ENCODE results near the gene C17orf113.

DNA sequence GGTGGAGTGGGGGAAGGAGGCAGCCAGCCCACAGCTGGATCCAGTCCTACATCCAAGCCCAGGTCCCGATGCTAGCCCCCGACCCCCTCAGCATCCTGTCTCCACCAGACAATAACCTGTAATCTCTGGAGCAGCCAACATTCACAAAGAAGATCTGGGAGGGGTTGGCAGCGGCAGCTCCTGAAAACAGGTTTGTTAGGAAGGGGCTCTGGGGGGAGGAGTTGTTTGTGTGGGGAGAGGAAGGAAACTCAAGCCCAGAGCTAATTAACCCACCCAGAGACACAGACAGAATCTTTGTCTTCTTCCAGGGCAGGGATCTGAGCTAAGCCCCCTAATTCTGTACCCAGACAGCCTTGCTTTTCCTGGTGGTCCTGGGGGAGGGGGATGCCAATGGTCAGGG lies 4.6 kb upstream of the C17orf113 start:
- TF ChIP-seq, protein P1, sequence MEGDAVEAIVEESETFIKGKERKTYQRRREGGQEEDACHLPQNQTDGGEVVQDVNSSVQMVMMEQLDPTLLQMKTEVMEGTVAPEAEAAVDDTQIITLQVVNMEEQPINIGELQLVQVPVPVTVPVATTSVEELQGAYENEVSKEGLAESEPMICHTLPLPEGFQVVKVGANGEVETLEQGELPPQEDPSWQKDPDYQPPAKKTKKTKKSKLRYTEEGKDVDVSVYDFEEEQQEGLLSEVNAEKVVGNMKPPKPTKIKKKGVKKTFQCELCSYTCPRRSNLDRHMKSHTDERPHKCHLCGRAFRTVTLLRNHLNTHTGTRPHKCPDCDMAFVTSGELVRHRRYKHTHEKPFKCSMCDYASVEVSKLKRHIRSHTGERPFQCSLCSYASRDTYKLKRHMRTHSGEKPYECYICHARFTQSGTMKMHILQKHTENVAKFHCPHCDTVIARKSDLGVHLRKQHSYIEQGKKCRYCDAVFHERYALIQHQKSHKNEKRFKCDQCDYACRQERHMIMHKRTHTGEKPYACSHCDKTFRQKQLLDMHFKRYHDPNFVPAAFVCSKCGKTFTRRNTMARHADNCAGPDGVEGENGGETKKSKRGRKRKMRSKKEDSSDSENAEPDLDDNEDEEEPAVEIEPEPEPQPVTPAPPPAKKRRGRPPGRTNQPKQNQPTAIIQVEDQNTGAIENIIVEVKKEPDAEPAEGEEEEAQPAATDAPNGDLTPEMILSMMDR (IDR thresholded peaks at IDR 0.05; ENCODE audit: low read depth, low read length, missing input control), result no peak
- TF ChIP-seq YY1 (IDR thresholded peaks at IDR 0.05) (no peak), SP1 (IDR thresholded peaks at IDR 0.05) (no peak), GABPA (IDR thresholded peaks at IDR 0.05 in 1 of 2, conservative IDR thresholded peaks at IDR 0.05 in 1 of 2) (no peak), RAD21 (IDR thresholded peaks at IDR 0.05) (no peak)
- TF ChIP-seq, protein P2, sequence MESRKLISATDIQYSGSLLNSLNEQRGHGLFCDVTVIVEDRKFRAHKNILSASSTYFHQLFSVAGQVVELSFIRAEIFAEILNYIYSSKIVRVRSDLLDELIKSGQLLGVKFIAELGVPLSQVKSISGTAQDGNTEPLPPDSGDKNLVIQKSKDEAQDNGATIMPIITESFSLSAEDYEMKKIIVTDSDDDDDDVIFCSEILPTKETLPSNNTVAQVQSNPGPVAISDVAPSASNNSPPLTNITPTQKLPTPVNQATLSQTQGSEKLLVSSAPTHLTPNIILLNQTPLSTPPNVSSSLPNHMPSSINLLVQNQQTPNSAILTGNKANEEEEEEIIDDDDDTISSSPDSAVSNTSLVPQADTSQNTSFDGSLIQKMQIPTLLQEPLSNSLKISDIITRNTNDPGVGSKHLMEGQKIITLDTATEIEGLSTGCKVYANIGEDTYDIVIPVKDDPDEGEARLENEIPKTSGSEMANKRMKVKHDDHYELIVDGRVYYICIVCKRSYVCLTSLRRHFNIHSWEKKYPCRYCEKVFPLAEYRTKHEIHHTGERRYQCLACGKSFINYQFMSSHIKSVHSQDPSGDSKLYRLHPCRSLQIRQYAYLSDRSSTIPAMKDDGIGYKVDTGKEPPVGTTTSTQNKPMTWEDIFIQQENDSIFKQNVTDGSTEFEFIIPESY (IDR thresholded peaks at IDR 0.05), result no peak
- TF ChIP-seq, protein P3, sequence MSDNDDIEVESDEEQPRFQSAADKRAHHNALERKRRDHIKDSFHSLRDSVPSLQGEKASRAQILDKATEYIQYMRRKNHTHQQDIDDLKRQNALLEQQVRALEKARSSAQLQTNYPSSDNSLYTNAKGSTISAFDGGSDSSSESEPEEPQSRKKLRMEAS (IDR thresholded peaks at IDR 0.05), result no peak

Measured in liver (tissue), 3 donors.